ENCODE results near the gene CYBA. TPM values are rescaled to one million over a fixed set of nuclear protein-coding genes. Genes with fewer than 3 reads are reported as not detected.

The CYBA gene
- total and polyA plus RNA-seq, 2 of the 4 experiments (the other 2 are of a cell fraction), result 65.6 to 169 TPM

- no peak overlapping the region for H2AK9ac ChIP-seq (replicated peaks; ENCODE audit: low read depth, low read length, poor library complexity)
- no peak overlapping the region for H3K18ac ChIP-seq (ENCODE audit: low read depth, low read length)
- H3K14ac ChIP-seq (replicated peaks; ENCODE audit: low read depth, low read length), result no peak overlapping the region
- peaks cover 1% of the 10 kb centered on the region; the same call in 1 of the 2 replicates for H3K36me3 ChIP-seq (ENCODE audit: control insufficient read depth, insufficient read depth, low read length)
- H3K4me2 ChIP-seq (ENCODE audit: low read depth, low read length), result no peak overlapping the region
- no TSS peak for BruUV-seq (replicated peaks)
- H2BK15ac ChIP-seq (ENCODE audit: low read depth, low read length), result no peak overlapping the region
- dilution Hi-C loops (cut with HindIII; ENCODE audit: low sequenced_read_pairs, unreplicated experiment) (no loop called here), in situ Hi-C loops (cut with MboI; ENCODE audit: low sequenced_read_pairs) (no loop called here), intact Hi-C loops (cut with micrococcal nuclease) (no loop called here)
- ChIA-PET POLR2A (ENCODE audit: unreplicated experiment) (no interaction called here), CTCF (no interaction called here)
- ATAC-seq (ENCODE audit: low read depth), result no peak
- peaks cover 4% of the 10 kb centered on the region; the same call in 1 of the 2 replicates for H3K27me3 ChIP-seq (ENCODE audit: control insufficient read depth, insufficient read depth, low read length)
- H2BK120ac ChIP-seq (ENCODE audit: low read depth, low read length), result no peak overlapping the region
- no peaks in the 10 kb centered on the region for H3K79me1 ChIP-seq (ENCODE audit: low read depth in 1 of 2, low read length in 2 of 2)
- no peak overlapping the region for H4K91ac ChIP-seq (ENCODE audit: insufficient read depth, low read depth, low read length)
- no peak overlapping the region for H3K27ac ChIP-seq (ENCODE audit: insufficient read depth, low read length)
- H2AK5ac ChIP-seq (ENCODE audit: low read depth, low read length), result no peak overlapping the region
- no peak overlapping the region for H3K56ac ChIP-seq (ENCODE audit: extremely low read depth, insufficient read depth, low read length)
- H2BK5ac ChIP-seq (ENCODE audit: low read depth, low read length, poor library complexity, severe bottlenecking), result no peak overlapping the region
- no peak overlapping the region for H3K23ac ChIP-seq (ENCODE audit: low read depth, low read length)
- H3K9me3 ChIP-seq (ENCODE audit: control insufficient read depth, insufficient read depth, low read length), result no peaks in the 10 kb centered on the region
- H3K4me3 ChIP-seq (ENCODE audit: insufficient read depth, low read depth, low read length), result no peak overlapping the region
- H4K8ac ChIP-seq (ENCODE audit: low read depth in 2 of 2, low read length in 2 of 2), result no peak overlapping the region
- no peak overlapping the region for H3K9ac ChIP-seq (ENCODE audit: low read depth, low read length)
- no peak overlapping the region for H4K5ac ChIP-seq (ENCODE audit: low read depth, low read length)
- TF ChIP-seq MXI1 (IDR thresholded peaks at IDR 0.05; ENCODE audit: borderline replicate concordance, low read depth, low read length) (no peak), BHLHE40 (IDR thresholded peaks at IDR 0.05; ENCODE audit: low read depth, low read length) (no peak), SMC3 (IDR thresholded peaks at IDR 0.05; ENCODE audit: low read depth, low read length) (no peak), RCOR1 (IDR thresholded peaks at IDR 0.05; ENCODE audit: insufficient replicate concordance, low read length) (no peak), RFX5 (IDR thresholded peaks at IDR 0.05; ENCODE audit: low read depth, low read length) (no peak), NFE2L2 (IDR thresholded peaks at IDR 0.05; ENCODE audit: low read depth, low read length) (no peak), POLR2A (IDR thresholded peaks at IDR 0.05; ENCODE audit: low read depth, low read length) (no peak), CTCF (conservative IDR thresholded peaks at IDR 0.05; ENCODE audit: low read depth, low read length) (no peak), USF2 (IDR thresholded peaks at IDR 0.05; ENCODE audit: low read depth, low read length) (no peak), CEBPB (IDR thresholded peaks at IDR 0.05; ENCODE audit: low read depth, low read length) (no peak), ELK1 (IDR thresholded peaks at IDR 0.05; ENCODE audit: borderline replicate concordance, low read depth, low read length) (no peak), FOS (IDR thresholded peaks at IDR 0.05; ENCODE audit: low read depth, low read length) (no peak), MAZ (IDR thresholded peaks at IDR 0.05; ENCODE audit: borderline replicate concordance, low read depth, low read length) (no peak), MAFK (IDR thresholded peaks at IDR 0.05; ENCODE audit: low read depth, low read length) (no peak), CHD1 (IDR thresholded peaks at IDR 0.05; ENCODE audit: low read depth, low read length) (no peak), RAD21 (IDR thresholded peaks at IDR 0.05; ENCODE audit: low read length) (no peak)
- no peaks in the 10 kb centered on the region for H3K9me1 ChIP-seq (ENCODE audit: insufficient read depth, low read length)
- DNase-seq, result no peak
- WGBS, 2 experiments (ENCODE audit: extremely low coverage in 2 of 2, insufficient read length in 1 of 2), result no CpG with 5 or more reads among the region's 5 CpGs
- no peak overlapping the region for H2BK20ac ChIP-seq (ENCODE audit: low read depth, low read length)
- 0 out of 2 replicates have a peak, but pooled peaks cover 9% of the 10 kb centered on the region for H4K20me1 ChIP-seq (ENCODE audit: insufficient read depth, low read length)
- H2AFZ ChIP-seq (replicated peaks; ENCODE audit: low read length, poor library complexity), result peak overlapping the region; percentile 14
- H3K4ac ChIP-seq (ENCODE audit: low read depth, low read length), result no peak overlapping the region
- peaks cover 7% of the 10 kb centered on the region; the same call in 1 of the 2 replicates for H3K4me1 ChIP-seq (ENCODE audit: control insufficient read depth, insufficient read depth, low read length)
Measured at GRCh38 chr16:88680554-88681083, 29.8 kb upstream of the CYBA start.

All from IMR-90 (cell line).